AG04450 (cell line): ENCODE measurements around the gene HCFC2. TPM values are rescaled to one million over a fixed set of nuclear protein-coding genes. Genes with fewer than 3 reads are reported as not detected.

Experiments used
- CTCF ChIA-PET: fragments of 300-600, 350-600 bp; formaldehyde crosslinking; extraction: SDS; loops from one replicate; lab custom pipeline; 2022; ENCODE audit warnings: antibody characterized with exemption, inconsistent platforms; lab: Charles Lee
- POLR2A ChIA-PET: fragments of 350-600 bp; formaldehyde crosslinking; extraction: SDS; loops from one replicate; lab custom pipeline; 2021; ENCODE audit warnings: antibody characterized with exemption, inconsistent platforms; lab: Yijun Ruan, JAX
- DNase-seq: peaks from one replicate; pipeline ENCODE4 v3.0.0-alpha.2; 2011; ENCODE audit warnings: low read depth, low spot score
- H3K27ac ChIP-seq: one replicate; pipeline ENCODE4 v1.5.1; 2012; ENCODE audit warnings: low read depth, low read length, control low read depth
- H3K27me3 ChIP-seq: one replicate; pipeline ENCODE4 v1.6.0; 2012; ENCODE audit warnings: low read length; ENCODE audit not compliant: control insufficient read depth, insufficient read depth
- H3K4me3 ChIP-seq: 2 replicates; pipeline ENCODE4 v1.5.1; 2011; ENCODE audit warnings: mild to moderate bottlenecking, low read depth, low read length, control low read depth
- H3K9me3 ChIP-seq: 2 replicates; pipeline ENCODE4 v1.5.1; 2012; ENCODE audit warnings: low read length; ENCODE audit not compliant: control insufficient read depth, insufficient read depth
- polyA plus RNA-seq: library from polyadenylated mRNA; depleted of rRNA; stranded (reverse); fragments of >200 nt; gene quantifications from 2 replicates; pipeline ENCODE4 v1.2.3, GENCODE V29; 2011
- TF ChIP-seq, protein P1 (sequence below): IDR thresholded peaks from 2 replicates; pipeline ENCODE4 v1.5.1; 2011; ENCODE audit warnings: low read depth, low read length, control low read depth, inconsistent platforms

Gene HCFC2
- polyA plus RNA-seq, 1 experiment = 31.4 TPM

DNA sequence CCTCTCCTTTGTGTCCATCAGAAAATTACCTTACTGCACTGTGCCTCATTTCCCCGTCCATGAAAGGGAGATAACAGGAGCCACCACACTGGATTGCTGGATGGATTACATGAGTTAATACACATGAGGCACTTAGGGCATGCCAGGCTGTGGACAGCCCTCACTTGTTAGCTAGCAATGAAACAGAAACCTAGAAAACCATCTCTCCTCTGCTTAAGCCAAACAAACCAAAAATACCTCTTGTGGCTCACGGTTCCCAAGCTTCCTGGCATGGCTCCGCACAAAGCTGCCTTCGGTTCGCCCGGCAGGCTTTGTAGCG lies 660 bp upstream of the HCFC2 start:
- Histone ChIP-seq H3K27me3 (no peaks in the 10 kb centered on the region), H3K4me3 (peak overlapping the region; percentile 93), H3K9me3 (no peaks in the 10 kb centered on the region), H3K27ac (peak overlapping the region; percentile 91)
- POLR2A ChIA-PET = interaction anchor here (0.6 to 2.0 kb wide), 9 partner anchors 13 to 236 kb away, joined by 4 to 18 read pairs (median 5); partner anchors contain the start of genes GLT8D2, HSP90B1 and TDG
- DNase-seq = no peak
- TF ChIP-seq, protein P1, sequence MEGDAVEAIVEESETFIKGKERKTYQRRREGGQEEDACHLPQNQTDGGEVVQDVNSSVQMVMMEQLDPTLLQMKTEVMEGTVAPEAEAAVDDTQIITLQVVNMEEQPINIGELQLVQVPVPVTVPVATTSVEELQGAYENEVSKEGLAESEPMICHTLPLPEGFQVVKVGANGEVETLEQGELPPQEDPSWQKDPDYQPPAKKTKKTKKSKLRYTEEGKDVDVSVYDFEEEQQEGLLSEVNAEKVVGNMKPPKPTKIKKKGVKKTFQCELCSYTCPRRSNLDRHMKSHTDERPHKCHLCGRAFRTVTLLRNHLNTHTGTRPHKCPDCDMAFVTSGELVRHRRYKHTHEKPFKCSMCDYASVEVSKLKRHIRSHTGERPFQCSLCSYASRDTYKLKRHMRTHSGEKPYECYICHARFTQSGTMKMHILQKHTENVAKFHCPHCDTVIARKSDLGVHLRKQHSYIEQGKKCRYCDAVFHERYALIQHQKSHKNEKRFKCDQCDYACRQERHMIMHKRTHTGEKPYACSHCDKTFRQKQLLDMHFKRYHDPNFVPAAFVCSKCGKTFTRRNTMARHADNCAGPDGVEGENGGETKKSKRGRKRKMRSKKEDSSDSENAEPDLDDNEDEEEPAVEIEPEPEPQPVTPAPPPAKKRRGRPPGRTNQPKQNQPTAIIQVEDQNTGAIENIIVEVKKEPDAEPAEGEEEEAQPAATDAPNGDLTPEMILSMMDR = no peak
- CTCF ChIA-PET = interaction anchor here (0.7 to 4.2 kb wide), 5 partner anchors 41 to 318 kb away, joined by 3 to 14 read pairs (median 3); no protein-coding TSS in a partner anchor

DNA sequence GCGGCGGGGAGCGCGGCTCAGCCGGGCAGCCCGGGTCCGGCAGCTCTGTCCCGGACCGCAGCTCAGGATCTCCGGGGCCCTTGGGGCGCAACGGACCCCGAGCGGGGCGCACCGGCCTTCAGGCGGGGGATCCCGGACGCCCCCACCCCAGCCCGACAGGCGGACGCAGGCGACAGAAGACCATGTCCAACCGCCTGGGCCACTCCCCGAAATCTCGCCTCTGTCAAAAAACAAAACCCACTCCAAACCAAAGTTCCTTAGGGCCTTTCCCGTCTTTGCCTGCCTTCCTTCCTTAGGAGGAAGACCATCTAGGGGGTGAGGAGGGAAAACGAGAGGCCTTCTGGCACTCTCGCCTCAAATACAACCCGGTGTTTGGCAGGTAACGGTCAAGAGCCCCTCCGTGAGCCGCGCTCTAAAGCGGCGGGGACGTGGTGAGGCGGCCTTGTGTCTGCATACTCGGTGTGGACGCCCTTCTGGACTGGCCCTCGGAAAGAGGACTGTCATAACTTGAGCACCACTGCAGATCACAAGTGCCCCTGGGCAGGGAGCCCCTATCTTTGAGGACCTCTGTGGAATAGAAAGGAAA lies 604 bp downstream of the HCFC2 start:
- H3K9me3 ChIP-seq = no peaks in the 10 kb centered on the region
- no peak overlapping the region for H3K27ac ChIP-seq
- CTCF ChIA-PET = interaction anchor here (1.0 to 4.2 kb wide), 3 partner anchors 44 to 317 kb away, joined by 3 to 14 read pairs (median 3); no protein-coding TSS in a partner anchor
- POLR2A ChIA-PET = interaction anchor here (1.1 to 2.0 kb wide), 6 partner anchors 14 to 221 kb away, joined by 4 to 18 read pairs (median 8); partner anchors contain the start of genes HSP90B1 and TDG
- H3K27me3 ChIP-seq = no peaks in the 10 kb centered on the region
- peak overlapping the region; percentile 93 for H3K4me3 ChIP-seq
- TF ChIP-seq, protein P1 = no peak
- DNase-seq = no peak

DNA sequence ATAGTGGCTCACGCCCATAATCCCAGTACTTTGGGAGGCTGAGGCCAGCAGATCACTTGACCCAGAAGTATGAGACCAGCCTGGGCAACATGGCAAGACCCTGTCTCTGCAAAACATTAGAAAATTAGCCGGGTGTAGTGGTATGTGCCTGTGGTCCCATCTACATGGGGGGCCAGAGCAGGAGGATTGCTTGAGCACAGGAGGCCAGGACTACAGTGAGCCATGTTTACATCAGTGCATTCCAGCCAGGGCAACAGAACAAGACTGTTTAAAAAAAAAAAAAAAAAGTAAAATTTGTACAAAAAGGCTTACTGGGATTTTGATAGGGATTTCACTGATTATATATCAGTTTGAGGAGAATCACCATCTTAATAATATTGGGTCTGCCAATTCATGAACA lies 7.8 kb downstream of the HCFC2 start:
- H3K4me3 ChIP-seq = no peak overlapping the region
- CTCF ChIA-PET = no interaction called here
- no peaks in the 10 kb centered on the region for H3K27me3 ChIP-seq
- DNase-seq = no peak
- POLR2A ChIA-PET = no interaction called here
- H3K27ac ChIP-seq = no peak overlapping the region
- no peaks in the 10 kb centered on the region for H3K9me3 ChIP-seq
- TF ChIP-seq, protein P1 = no peak

DNA sequence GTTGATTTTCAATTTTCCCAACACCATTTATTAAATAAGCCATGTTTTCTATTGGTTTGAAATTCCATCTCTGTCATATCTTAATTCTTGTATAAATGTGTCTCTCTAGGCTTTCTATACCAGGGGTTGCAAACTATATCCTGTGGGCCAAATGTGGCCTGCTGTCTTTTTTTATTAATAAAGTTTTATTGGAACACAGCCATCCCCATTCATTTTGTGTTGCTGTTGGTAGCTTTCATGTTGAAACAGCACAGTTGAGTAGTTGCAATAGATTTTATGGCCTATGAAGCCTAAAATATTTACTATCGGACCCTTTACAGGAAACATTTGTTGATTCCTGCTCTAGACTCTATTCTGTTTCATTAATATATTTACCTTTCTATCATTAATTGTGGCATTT lies 9.4 kb downstream of the HCFC2 start:
- no peak overlapping the region for H3K4me3 ChIP-seq
- TF ChIP-seq, protein P1 = no peak
- H3K9me3 ChIP-seq = no peaks in the 10 kb centered on the region
- POLR2A ChIA-PET = no interaction called here
- no peaks in the 10 kb centered on the region for H3K27me3 ChIP-seq
- DNase-seq = no peak
- H3K27ac ChIP-seq = no peak overlapping the region
- CTCF ChIA-PET = interaction anchor here (0.8 to 1.2 kb wide), 2 partner anchors 35 to 140 kb away, joined by 3 read pairs; no protein-coding TSS in a partner anchor

DNA sequence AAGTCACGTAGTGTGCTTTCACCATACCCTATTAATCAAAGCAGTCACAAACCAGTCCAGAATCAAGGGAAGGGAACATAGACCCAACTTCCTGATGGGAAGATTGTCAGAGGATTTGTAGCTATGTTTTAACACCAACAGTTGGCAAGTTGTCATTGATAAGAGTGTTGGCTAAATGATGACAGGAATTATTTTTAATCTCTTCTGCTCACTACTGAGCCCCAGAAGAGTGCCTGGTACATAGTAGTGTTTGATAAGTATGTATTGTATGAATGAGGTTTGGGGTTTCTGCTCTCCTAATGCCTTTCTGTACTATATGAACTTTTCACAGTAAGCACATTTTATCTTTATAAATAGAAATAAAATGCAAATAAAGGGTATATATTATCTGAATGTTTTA lies 14.7 kb downstream of the HCFC2 start:
- CTCF ChIA-PET = interaction anchor here (2.1 kb wide), 1 partner anchor 30 kb away, joined by 12 read pairs; no protein-coding TSS in a partner anchor
- POLR2A ChIA-PET = interaction anchor here (1.6 kb wide), 1 partner anchor 15 kb away, joined by 4 read pairs; the partner anchor contains the start of gene HCFC2
- TF ChIP-seq, protein P1 = no peak

More for the DNA sequence above, 14.7 kb downstream of the HCFC2 start:
- Histone ChIP-seq H3K9me3 (no peaks in the 10 kb centered on the region), H3K27me3 (no peaks in the 10 kb centered on the region), H3K4me3 (no peak overlapping the region), H3K27ac (no peak overlapping the region)
- DNase-seq = no peak
